Stimulated activated CD4-positive, alpha-beta T cell treated with anti-CD3 and anti-CD28 coated beads, TNF-alpha, amount 100 ng/mL, for 48 hours (primary cell): ENCODE measurements around the gene TPBG.

Source experiments
- DNase-seq, 3 donors: peaks; one replicate each; pipeline ENCODE4 v3.0.0-alpha.2; 2020; ENCODE audit warnings: low read depth in 3 of 3

Gene TPBG, protein sequence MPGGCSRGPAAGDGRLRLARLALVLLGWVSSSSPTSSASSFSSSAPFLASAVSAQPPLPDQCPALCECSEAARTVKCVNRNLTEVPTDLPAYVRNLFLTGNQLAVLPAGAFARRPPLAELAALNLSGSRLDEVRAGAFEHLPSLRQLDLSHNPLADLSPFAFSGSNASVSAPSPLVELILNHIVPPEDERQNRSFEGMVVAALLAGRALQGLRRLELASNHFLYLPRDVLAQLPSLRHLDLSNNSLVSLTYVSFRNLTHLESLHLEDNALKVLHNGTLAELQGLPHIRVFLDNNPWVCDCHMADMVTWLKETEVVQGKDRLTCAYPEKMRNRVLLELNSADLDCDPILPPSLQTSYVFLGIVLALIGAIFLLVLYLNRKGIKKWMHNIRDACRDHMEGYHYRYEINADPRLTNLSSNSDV

DNA sequence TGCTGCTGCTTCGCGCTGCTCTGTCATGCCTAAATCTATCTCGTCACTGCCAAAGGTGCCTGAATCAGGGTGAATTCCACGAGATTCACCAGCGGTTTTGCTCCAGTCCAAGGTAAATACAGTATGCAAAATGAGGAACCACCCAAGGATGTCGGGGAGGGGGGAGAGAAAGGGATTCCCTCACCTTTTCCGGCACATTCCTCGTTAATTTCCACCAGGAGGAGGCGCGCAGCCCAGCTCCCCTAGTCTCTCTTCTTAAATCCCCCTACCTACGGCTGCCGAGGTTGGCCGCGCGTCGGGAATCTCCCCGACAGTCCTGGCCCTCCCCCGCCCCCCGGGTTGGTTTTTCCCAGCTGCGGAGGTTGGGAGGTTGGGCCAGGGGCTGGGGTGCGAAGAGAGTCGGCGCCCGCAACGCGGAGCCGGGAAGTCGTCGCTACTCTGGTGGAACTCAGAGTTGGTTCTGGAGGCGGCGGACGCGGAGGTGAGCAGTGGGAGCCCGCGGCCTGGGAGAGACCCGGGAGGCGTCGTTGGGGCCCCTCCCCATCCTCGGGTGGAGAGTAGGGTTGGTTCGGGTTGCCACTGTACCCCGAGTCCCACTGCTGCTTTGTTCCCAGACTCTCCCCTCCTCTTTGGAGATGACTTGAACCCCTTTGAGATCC is at the start of gene TPBG:
TSS of gene TPBG (plus strand) at position 390 of the 659 bp plus-strand sequence. CDS start 1,145 bp downstream, outside the sequence.
- DNase-seq: no peak

DNA sequence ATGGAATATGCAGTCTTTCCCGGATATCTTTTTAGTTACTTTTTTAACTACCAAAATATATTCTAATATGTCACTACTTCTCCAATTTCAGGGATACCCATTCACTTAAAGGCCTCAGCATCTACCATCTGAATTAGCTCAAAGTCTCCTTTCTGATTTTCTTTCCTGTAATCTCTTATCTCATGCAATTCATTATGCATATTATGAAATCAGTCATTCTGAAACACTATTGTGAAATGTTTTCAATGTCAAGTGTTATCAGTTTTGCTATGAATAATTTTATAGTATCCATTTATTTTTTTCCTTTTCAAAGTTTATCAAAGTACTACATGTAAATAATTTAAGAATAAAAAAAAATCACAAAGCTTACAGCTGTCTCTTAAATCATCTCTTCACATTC is 41.2 kb upstream of the TPBG start:
- DNase-seq: no peak

DNA sequence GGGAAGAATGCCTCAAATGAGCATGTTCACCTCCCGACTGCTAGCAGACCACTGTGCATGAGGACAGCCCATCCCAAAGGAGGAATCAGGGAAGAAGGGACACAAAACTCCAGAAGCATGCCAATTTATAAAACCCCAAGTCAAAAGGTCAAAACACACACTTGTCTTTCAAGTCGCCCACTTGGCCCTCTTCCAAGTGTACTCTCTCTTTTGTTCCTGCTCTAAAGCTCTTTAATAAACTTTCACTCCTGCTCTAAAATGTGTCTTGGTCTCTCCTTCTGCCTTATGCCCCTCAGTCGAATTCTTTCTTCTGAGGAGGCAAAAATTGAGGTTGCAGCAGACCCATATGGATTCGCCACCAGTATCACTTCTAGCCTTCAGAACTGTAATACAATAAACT is 33.9 kb upstream of the TPBG start:
- DNase-seq: no peak

DNA sequence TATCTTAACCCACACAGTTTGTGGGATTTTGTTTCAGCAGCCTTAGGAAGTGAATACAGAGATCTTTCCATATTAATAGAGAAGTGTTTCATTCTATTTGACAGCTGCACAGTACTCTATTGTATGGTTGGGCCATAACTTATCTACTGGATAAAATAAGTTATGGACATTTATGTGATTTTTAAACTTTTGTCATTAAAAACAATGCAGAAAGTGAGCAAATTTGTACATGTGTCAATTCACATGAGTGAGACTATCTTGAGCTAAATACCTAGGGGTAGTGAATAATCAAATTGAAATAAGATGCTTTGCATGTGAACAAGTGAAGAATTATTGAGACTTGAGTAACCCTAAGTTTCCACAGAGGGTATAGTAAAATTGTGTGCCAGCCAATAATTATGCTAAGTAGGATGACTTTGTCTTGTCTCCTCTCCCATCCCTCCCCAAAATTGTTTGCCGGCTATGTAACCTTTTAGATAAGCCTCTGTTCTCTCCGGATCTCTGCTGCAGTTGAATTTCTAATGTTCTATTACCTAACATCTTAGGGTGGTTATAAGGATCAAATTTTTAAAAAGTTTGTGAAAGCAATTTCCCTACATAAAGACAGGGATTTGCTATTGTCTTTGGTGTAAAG is 33.3 kb upstream of the TPBG start:
- no peak for DNase-seq

DNA sequence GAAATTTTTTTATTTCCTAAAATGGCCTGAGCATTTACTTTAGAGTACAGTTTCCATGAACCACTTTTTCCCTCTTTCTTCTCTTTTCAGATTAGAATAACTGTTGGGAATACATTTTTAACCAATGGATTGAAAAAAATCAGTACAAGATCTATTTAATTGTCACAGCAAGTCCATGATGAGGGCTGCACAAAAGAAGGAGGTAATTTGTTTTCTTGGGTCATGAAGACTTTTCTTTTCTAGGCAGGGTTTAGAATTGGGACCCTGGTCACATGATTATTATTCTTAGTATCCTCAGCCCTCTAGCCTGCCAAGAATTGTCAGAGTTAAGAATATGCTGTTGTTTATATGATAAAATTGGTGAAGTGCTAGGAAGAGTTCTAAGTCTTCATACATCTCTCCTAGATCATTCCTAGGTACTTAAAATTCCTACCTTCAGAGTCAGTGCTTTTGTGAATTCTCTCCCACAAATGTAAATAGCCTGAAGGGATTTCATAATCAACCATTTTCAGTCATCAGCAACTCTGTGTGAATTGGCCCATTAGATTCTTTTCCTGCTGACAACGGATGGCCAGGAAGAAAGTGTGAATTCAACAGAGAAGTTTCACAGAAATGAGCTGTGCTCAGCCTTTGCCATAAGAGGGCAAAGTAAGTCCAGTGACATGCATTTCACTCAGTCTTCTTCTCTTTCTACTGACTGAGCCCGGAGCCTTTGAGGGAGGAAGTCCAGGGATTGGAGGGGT is 32.4 kb upstream of the TPBG start:
- no peak for DNase-seq

DNA sequence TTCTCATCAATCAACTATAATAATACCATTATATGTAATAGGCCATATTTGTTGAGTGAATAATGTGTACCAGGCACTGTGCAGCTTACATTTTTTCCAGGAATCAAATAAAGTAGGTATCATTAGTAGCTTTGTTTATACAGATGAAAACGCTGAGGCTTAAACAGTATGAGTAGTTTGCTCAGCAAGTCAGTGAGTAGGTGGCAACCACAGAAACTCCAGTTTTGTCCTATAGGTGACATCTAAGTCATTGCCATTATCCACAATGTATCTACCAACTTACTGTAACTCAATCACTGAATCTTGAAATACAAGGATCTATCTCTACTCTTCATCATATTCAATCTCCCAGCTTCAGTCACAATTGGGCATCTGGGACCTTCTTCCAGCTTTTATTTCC is 29.8 kb upstream of the TPBG start:
- no peak for DNase-seq

DNA sequence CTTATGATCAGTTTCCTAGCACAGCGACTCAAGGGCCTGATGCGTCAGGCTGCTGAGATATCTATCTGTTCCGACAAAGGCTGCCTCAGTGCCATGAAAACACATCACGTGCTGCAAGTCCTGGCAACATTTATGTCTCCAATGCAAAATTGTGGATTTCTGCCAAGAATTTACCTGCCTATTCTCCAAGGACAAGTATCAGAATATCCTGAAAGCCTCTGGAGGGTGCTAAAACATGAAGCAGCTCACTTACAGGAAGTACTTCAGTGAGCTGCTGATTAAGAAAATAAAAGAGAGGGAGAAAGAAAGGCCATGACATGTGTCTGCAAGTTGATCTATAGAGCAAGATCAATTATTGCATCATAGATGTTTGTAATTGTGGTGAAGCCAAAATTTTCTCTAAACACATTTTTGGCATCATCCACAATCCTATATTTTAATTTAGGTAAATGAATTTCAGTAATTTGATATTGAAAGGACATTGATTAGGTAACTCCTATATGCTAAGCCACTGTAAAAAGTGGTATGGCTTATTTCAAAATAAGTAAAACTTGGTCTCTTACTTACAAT is 25.8 kb upstream of the TPBG start:
- DNase-seq: no peak

DNA sequence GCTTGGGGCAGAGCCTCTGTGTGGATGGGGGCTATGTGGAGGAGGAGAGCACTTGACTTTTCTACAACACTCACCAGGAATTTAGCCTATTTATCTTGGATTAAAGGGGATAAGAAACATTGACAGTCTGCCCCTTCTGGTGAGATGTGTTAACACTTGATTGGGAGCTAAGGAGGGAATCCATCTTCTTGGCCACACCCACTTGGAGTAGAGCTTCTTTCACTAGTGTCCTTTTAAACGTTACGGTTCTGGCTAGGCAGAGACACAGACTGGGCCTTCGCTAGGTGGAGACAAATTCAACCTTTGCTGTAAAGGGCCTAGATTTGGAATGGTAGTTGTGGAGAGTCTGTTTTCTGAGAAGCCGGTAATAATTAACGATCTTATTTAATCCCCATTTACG is 15.5 kb upstream of the TPBG start:
- DNase-seq: no peak

DNA sequence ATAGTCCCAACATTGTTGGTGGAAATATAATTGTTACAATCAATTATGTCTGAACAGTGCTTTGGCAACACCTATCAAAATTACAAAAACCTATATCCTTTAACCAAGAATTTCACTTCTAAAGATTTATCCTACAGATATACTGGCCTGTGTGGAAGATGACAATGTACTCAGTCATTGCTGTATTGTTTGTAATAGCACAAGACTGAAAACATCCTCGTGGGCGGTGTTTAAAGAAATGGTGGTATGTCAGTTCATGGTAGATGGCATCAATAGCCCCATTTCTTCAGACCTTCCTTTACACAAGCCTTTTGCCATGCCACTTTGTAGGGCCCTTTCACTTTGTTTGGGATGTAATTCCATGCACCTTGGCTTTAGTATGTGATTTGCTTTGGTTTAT is 9.8 kb upstream of the TPBG start:
- no peak for DNase-seq

DNA sequence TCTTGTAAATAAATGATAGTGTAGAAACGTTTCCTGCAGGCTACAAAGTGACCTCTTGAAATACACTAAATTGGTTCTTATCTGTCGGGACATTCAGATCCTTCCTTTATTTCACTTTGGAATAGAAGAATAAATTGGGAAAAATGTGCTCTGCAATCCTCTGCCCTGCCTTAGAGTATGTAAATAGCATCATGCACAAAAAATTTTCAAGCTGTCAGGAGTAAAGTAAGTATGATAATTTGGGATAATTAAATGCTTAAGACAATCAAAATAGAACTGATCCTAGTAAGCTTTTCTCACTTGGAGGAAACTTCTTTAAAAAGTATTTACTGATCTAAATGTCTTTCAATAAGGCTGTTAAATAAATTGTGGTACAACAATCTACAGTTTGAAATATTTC is 3.1 kb upstream of the TPBG start:
- no peak for DNase-seq

DNA sequence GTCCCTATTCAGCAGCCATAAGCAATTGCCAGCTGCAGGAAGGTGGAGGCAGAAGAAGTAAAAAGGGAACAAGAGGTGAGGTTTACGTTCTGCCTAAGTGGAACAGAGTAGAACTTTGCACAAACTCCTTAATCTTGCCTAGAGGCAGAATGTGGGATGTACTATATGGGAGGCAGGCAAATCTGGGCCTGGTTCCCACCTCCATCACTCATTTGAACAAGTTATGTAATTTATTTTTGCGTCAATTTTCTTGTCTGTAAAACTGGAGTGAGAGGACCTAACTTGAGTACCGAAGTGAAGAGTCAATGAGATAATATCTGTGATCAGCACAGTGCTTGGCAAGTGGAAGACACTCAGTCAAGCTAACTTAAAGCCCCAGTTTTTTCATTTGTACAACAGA is 2.0 kb upstream of the TPBG start:
- DNase-seq: no peak

DNA sequence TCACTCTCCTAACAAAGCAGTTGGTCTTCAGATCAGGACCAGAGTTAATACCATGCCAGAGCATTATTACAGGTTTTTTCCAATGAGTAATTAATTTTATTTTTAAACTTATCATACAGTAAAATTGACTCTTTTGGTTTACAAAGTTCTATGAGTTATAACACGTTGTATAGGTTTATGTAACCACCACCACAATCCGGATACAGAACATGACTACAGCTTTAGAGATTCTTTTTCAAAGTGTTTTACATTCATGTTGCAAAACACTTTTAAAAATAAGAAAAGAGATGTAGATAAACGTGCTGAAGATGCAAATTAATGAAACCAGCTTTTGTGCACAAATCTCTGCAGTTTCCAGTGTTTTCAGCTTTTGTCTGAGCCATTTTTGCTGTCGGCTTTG is 1.5 kb upstream of the TPBG start:
- DNase-seq: no peak

DNA sequence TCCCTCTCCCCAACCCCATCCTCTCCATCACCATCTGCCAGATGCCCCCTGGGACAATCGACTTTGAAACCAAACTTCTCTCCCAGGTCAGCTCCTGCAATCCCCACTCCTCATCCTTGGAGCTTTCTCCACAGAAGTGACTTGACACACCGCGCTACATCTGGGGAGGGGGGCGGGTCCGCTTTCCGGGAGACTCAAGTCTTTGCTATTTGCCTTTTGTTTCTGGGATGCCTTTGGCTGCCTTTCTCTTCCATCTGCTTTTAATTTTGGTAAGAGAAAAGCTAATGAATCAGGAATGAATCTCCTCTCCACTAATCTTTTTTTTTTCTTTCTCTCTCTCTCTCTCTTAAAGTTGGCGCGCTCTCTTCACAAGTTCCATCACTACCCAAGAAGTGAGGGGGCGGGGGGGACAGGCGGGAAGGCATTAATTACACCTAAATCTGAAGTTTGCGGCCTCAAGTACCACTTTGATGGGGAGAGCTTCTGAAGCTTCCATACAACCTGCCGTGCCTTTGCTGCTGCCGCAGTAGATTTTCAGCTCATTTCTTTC is 664 bp upstream of the TPBG start:
- no peak for DNase-seq

DNA sequence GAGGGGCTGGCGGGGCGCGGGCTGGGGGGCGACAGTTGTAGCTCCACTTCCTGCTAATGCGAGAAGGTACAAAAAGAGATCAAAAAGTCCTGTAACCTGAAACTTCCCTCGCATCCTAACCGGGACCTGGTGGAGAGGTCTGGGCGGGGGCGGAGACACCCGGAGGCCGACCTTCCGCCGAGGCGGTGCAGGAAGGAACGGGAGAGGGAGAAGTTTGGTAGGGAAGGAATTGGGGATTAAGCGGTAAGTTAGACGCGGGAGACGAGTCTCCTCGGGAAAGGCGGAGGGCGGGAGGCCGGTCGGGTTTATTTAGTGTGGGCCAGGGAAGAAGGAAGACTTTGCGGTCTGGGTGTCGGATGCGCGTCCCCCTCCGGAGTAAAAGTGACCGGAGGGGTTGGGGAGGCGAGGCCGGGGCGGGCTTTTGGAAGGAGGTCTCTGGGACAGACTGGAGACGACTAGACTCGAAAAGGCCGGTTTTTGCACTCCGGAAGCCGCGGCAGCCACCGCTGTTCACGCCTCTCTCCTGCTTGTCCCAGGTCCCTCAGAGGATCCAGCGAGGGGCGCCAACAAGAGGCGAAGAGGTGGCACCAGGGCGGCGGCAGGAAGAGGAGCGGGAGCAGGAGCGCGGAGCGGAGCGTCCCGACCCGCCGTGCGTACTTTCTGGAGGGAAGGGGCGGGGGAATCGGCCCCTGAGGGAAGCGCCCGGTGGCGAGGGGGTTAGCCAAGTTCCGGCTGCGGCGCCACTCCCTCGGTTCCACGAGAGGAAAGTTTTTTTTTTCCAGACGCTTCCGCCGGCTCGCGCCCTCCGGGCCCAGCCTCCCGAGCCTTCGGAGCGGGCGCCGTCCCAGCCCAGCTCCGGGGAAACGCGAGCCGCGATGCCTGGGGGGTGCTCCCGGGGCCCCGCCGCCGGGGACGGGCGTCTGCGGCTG is 734 bp downstream of the TPBG start:
- no peak for DNase-seq

DNA sequence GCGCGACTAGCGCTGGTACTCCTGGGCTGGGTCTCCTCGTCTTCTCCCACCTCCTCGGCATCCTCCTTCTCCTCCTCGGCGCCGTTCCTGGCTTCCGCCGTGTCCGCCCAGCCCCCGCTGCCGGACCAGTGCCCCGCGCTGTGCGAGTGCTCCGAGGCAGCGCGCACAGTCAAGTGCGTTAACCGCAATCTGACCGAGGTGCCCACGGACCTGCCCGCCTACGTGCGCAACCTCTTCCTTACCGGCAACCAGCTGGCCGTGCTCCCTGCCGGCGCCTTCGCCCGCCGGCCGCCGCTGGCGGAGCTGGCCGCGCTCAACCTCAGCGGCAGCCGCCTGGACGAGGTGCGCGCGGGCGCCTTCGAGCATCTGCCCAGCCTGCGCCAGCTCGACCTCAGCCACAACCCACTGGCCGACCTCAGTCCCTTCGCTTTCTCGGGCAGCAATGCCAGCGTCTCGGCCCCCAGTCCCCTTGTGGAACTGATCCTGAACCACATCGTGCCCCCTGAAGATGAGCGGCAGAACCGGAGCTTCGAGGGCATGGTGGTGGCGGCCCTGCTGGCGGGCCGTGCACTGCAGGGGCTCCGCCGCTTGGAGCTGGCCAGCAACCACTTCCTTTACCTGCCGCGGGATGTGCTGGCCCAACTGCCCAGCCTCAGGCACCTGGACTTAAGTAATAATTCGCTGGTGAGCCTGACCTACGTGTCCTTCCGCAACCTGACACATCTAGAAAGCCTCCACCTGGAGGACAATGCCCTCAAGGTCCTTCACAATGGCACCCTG is 1.6 kb downstream of the TPBG start:
- no peak for DNase-seq

DNA sequence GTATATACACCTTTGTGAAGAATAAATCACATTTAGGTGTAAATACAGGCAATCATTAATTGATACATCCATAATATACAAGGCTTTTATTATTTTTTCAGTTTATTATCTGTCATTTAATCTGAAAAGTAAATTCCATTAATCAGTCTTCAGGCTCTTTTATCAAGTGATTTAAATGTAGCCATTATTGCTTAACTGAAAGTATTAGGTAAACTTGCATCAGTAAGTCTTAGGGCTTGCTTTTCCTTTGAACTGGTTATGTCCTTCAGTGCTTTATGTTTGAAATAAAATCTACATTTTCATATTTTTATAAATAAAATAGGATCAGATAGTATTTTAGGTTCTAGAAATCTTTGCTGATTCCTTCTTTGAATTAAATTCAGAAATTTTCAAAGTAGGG is 4.1 kb downstream of the TPBG start:
- no peak for DNase-seq

DNA sequence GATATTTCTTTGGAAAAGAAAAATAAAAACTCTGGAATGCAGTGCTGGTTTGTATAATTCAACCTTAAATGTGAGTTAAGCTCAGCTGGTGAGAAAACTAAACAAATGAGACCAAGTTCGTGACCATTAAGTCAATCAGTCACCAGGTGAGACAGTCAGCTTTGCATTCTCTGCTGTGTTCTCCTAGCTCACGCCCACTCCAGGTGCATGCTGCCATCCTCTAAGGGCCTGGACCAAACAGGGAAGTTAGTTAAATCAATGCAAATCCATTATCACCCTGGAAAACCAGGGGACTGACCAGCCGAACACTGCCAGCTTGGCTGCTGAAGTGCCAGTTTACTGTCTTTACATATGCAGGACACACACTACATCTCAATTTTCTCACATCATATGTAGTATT is 7.2 kb downstream of the TPBG start:
- no peak for DNase-seq

DNA sequence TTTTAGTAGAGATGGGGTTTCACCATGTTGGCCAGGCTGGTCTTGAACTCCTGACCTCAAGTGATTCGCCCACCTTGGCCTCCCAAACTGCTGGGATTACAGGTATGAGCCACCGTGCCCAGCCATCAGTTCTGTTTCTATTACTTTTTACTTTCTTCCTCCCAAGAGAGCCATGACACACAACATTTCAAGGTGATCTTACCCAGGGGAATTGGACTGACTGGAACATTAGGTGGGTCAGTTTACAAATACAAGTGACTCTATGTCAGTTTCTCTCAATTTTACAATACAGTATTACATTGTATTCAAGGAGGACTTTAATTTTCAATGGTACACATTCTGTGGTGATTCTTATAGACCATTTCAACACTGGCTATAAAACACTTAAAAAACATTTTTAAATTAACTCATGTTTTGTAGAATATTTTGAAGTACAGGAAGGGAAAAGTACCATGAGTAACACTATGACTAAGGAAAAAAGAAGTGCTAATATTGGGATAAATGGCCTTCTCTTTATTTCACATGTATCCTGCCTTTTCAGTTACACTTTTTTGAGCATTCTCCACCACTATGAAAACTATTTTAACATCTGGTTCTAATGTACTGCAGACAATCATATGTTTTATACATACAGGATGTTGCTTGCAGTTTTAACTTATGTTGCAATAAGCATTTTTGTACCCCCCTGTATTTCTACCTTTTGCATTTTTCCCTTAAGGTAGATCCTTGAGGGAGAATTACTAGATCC is 8.4 kb downstream of the TPBG start:
- no peak for DNase-seq

DNA sequence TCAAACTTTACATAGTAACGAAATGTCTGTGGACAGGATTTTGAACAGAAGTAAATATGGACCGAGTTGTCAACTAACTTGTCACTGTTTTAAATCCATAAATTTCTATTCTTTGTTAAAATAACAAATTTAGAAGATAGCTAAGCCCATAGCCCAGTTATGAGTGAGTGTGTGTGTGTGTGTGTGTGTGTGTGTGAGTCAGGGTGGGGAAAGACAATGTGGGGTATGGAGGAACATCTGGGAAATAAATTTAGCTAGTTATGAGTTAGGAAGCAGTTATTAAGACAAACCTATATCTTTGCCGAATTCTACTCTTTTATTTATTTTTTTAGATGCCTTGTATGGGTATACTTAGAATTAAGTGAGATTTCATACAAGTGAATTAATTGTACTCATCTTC is 9.0 kb downstream of the TPBG start:
- DNase-seq: no peak
